ENCODE measurements around the gene COL23A1.

Gene COL23A1

GRCh38 chr5:178384816-178385495, 205.2 kb downstream of the COL23A1 start:
- Histone ChIP-seq H3K9me3 (ENCODE audit: control insufficient read depth, insufficient read depth, low read depth, low read length) (no peaks in the 10 kb centered on the region), H3K4me1 (ENCODE audit: control insufficient read depth, insufficient read depth, low read length) (no peaks in the 10 kb centered on the region), H3K27ac (ENCODE audit: extremely low read depth, low read depth, low read length) (no peak overlapping the region), H3K36me3 (ENCODE audit: control insufficient read depth in 2 of 2, insufficient read depth in 1 of 2, low read length in 2 of 2) (no peaks in the 10 kb centered on the region), H3K4me3 (ENCODE audit: low read depth, low read length) (no peak overlapping the region)
- ChIA-PET POLR2A (no interaction called here), CTCF (no interaction called here)
- TF ChIP-seq EGR2 (tag by site-specific recombination; IDR thresholded peaks at IDR 0.05; ENCODE audit: low read depth) (peak; percentile 9; the same call in 1 of the 2 replicates), ZNF639 (tag by site-specific recombination; IDR thresholded peaks at IDR 0.05) (no peak)

- no peaks in the 10 kb centered on the region for H3K4me1 ChIP-seq (ENCODE audit: control insufficient read depth, insufficient read depth, low read length)
- no peak overlapping the region for H3K27ac ChIP-seq (ENCODE audit: extremely low read depth, low read depth, low read length)
- H3K36me3 ChIP-seq (ENCODE audit: control insufficient read depth in 2 of 2, insufficient read depth in 1 of 2, low read length in 2 of 2) = no peaks in the 10 kb centered on the region
- H3K9me3 ChIP-seq (ENCODE audit: control insufficient read depth, insufficient read depth, low read depth, low read length) = no peaks in the 10 kb centered on the region
- TF ChIP-seq MYNN (tag by site-specific recombination; IDR thresholded peaks at IDR 0.05; ENCODE audit: borderline replicate concordance) (no peak), ZNF214 (tag by site-specific recombination; IDR thresholded peaks at IDR 0.05; ENCODE audit: borderline replicate concordance) (no peak), ZNF747 (tag by site-specific recombination; IDR thresholded peaks at IDR 0.05) (no peak), ZBTB21 (tag by site-specific recombination; IDR thresholded peaks at IDR 0.05) (no peak), ZSCAN5A (tag by site-specific recombination; IDR thresholded peaks at IDR 0.05) (no peak), HOXD13 (CRISPR knock-in tag; IDR thresholded peaks at IDR 0.05; ENCODE audit: borderline replicate concordance) (no peak), ZNF585B (tag by site-specific recombination; IDR thresholded peaks at IDR 0.05) (no peak)
- ChIA-PET CTCF (no interaction called here), POLR2A (interaction anchor here (0.5 kb wide), 1 partner anchor 10 kb away, joined by 4 read pairs; no protein-coding TSS in a partner anchor)
- no peak overlapping the region for H3K4me3 ChIP-seq (ENCODE audit: low read depth, low read length)
These were observed 206.0 kb downstream of the COL23A1 start for GRCh38 chr5:178383919-178384815.

- Histone ChIP-seq H3K4me3 (ENCODE audit: low read depth, low read length) (no peak overlapping the region), H3K27ac (ENCODE audit: extremely low read depth, low read depth, low read length) (no peak overlapping the region), H3K9me3 (ENCODE audit: control insufficient read depth, insufficient read depth, low read depth, low read length) (no peaks in the 10 kb centered on the region), H3K36me3 (ENCODE audit: control insufficient read depth in 2 of 2, insufficient read depth in 1 of 2, low read length in 2 of 2) (no peaks in the 10 kb centered on the region), H3K4me1 (ENCODE audit: control insufficient read depth, insufficient read depth, low read length) (no peaks in the 10 kb centered on the region)
- POLR2A ChIA-PET = interaction anchor here (0.5 kb wide), 1 partner anchor 11 kb away, joined by 4 read pairs; no protein-coding TSS in a partner anchor
- no peak for TF ChIP-seq ZNF610 (tag by site-specific recombination; IDR thresholded peaks at IDR 0.05; ENCODE audit: borderline replicate concordance)
- TF ChIP-seq ZNF548 (tag by site-specific recombination; IDR thresholded peaks at IDR 0.05) = no peak
- TF ChIP-seq ZNF202 (tag by site-specific recombination; IDR thresholded peaks at IDR 0.05; ENCODE audit: borderline replicate concordance) = no peak
- TF ChIP-seq PATZ1 (tag by site-specific recombination; IDR thresholded peaks at IDR 0.05) = no peak
- CTCF ChIA-PET = no interaction called here
These were observed 206.8 kb downstream of the COL23A1 start for GRCh38 chr5:178383301-178383918.

Data from HEK293 (cell line).